Parathyroid adenoma (tissue), 2 donors: ENCODE data around the gene SPG7.

ENCODE experiments used
- H2AFZ ChIP-seq: fragments of 300-600 bp; sonication (generic); one replicate; pipeline ENCODE4 v1.7.0; 2017; ENCODE audit warnings: antibody characterized with exemption, mild to moderate bottlenecking
- H3K27ac ChIP-seq: fragments of 300-600 bp; sonication (generic); one replicate; pipeline ENCODE4 v1.7.0; 2017
- H3K27me3 ChIP-seq: fragments of 300-600 bp; sonication (generic); one replicate; pipeline ENCODE4 v1.7.0; 2017; ENCODE audit warnings: low read length; ENCODE audit not compliant: control insufficient read depth, insufficient read depth
- H3K36me3 ChIP-seq: fragments of 300-600 bp; sonication (generic); one replicate; pipeline ENCODE4 v1.7.0; 2017; ENCODE audit warnings: low read length; ENCODE audit not compliant: control insufficient read depth, insufficient read depth
- H3K4me1 ChIP-seq: fragments of 300-600 bp; sonication (generic); one replicate; pipeline ENCODE4 v1.7.0; 2017; ENCODE audit warnings: control low read depth
- H3K4me2 ChIP-seq: fragments of 300-600 bp; sonication (generic); one replicate; pipeline ENCODE4 v1.7.0; 2017; ENCODE audit warnings: low read length
- H3K4me3 ChIP-seq: fragments of 300-600 bp; sonication (generic); one replicate; pipeline ENCODE4 v1.7.0; 2017; ENCODE audit warnings: low read depth, low read length
- H3K79me2 ChIP-seq: fragments of 300-600 bp; sonication (generic); one replicate; pipeline ENCODE4 v1.7.0; 2017; ENCODE audit warnings: control low read depth
- H3K9ac ChIP-seq: fragments of 300-600 bp; sonication (generic); one replicate; pipeline ENCODE4 v1.7.0; 2017; ENCODE audit warnings: mild to moderate bottlenecking
- H3K9me3 ChIP-seq: fragments of 300-600 bp; sonication (generic); one replicate; pipeline ENCODE4 v1.7.0; 2017; ENCODE audit warnings: low read length; ENCODE audit not compliant: control insufficient read depth
- CTCF ChIP-seq: fragments of 300-600 bp; sonication (generic); IDR thresholded peaks from one replicate; pipeline ENCODE4 v1.7.0; 2017; ENCODE audit warnings: antibody characterized with exemption, mild to moderate bottlenecking
- donor health status: primary hyperparathyroidism.

SPG7 gene

DNA sequence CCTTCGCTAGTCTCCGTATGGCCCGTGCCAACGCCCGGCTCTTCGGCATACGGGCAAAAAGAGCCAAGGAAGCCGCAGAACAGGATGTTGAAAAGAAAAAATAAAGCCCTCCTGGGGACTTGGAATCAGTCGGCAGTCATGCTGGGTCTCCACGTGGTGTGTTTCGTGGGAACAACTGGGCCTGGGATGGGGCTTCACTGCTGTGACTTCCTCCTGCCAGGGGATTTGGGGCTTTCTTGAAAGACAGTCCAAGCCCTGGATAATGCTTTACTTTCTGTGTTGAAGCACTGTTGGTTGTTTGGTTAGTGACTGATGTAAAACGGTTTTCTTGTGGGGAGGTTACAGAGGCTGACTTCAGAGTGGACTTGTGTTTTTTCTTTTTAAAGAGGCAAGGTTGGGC lies 54.7 kb downstream of the SPG7 start:
- Histone ChIP-seq H3K36me3 (no peaks in the 10 kb centered on the region), H3K4me3 (no peak overlapping the region), H3K4me2 (no peak overlapping the region), H3K27ac (no peak overlapping the region), H3K9me3 (no peaks in the 10 kb centered on the region), H3K79me2 (no peaks in the 10 kb centered on the region), H3K4me1 (peaks cover 29% of the 10 kb centered on the region), H2AFZ (no peak overlapping the region), H3K9ac (no peak overlapping the region), H3K27me3 (no peaks in the 10 kb centered on the region)
- TF ChIP-seq CTCF = no peak

GRCh38 chr16:89563639-89564392 lies 55.6 kb downstream of the SPG7 start:
- H3K4me2 ChIP-seq = no peak overlapping the region
- H3K9me3 ChIP-seq = no peaks in the 10 kb centered on the region

DNA sequence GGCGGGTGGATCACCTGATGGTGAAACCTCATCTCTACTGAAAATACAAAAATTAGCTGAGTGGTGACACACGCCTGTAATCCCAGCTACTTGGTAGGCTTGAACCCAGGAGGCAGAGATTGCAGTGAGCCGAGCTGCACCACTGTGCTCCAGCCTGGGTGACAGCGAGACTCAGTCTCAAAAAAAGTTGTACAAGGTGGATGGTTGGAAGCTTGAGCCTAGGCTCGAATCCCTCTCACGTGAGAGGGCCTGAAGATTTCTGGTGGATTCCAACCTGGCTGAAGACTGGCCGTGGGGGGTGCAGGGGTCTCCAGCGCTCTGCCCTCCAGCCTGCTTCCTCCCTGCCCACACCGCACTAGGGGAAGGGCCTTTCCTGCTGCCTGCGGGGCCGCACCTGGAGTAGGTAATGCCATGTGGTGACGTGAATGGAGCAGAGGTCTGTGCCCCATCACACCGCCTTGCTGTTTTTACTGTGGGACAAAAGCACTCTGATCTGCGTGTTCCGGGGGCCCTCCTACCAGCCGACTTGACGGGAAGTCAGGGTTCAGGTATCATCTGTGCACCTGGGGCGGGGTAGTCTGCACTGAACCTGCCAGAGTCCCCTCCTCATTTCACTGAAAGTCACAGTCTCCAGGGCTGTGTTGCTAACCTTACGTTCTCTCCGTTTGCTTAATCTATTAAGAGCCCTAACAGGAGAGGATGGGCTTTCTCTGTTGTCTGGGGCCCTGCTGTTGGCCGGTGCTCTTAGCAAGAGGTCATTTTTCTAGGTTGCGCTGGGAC lies 56.5 kb downstream of the SPG7 start:
- no peak for TF ChIP-seq CTCF
- no peaks in the 10 kb centered on the region for H3K79me2 ChIP-seq
- no peak overlapping the region for H3K27ac ChIP-seq
- peaks cover 27% of the 10 kb centered on the region for H3K4me1 ChIP-seq
- no peaks in the 10 kb centered on the region for H3K36me3 ChIP-seq
- H3K9ac ChIP-seq = no peak overlapping the region
- no peak overlapping the region for H3K4me3 ChIP-seq
- no peak overlapping the region for H2AFZ ChIP-seq
- no peaks in the 10 kb centered on the region for H3K27me3 ChIP-seq
- no peaks in the 10 kb centered on the region for H3K9me3 ChIP-seq
- no peak overlapping the region for H3K4me2 ChIP-seq

More at GRCh38 chr16:89563639-89564392, 55.6 kb downstream of the SPG7 start:
- TF ChIP-seq CTCF = no peak
- Histone ChIP-seq H2AFZ (no peak overlapping the region), H3K4me3 (no peak overlapping the region), H3K27ac (no peak overlapping the region), H3K9ac (no peak overlapping the region), H3K79me2 (no peaks in the 10 kb centered on the region), H3K27me3 (no peaks in the 10 kb centered on the region), H3K4me1 (peaks cover 29% of the 10 kb centered on the region), H3K36me3 (no peaks in the 10 kb centered on the region)

DNA sequence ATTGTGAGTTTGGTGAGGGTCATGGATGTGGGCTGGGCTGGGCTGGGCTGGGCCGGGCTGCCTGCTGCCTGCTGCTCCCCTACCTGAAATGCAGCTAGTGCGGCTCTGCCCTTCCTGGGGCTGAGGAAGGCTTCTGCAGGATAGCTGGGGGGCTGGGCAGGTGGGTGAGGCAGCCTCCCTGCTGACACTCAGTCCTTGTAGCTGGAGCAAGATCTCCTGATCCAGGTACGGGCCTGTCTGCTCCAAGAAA lies 57.0 kb downstream of the SPG7 start:
- no peaks in the 10 kb centered on the region for H3K36me3 ChIP-seq
- H3K4me3 ChIP-seq = peak overlapping the region; percentile 29
- no peaks in the 10 kb centered on the region for H3K27me3 ChIP-seq
- peaks cover 25% of the 10 kb centered on the region for H3K4me1 ChIP-seq
- no peak overlapping the region for H3K9ac ChIP-seq
- no peak for TF ChIP-seq CTCF
- H3K79me2 ChIP-seq = no peaks in the 10 kb centered on the region
- peak overlapping the region; percentile 69 for H3K4me2 ChIP-seq
- no peak overlapping the region for H3K27ac ChIP-seq
- no peak overlapping the region for H2AFZ ChIP-seq
- no peaks in the 10 kb centered on the region for H3K9me3 ChIP-seq
